Measurements from ENCODE around the gene TRIM4. TPM values are rescaled to one million over a fixed set of nuclear protein-coding genes. Genes with fewer than 3 reads are reported as not detected.
"Not testable (repeated sequence)": the region's sequence is repeated elsewhere in the genome, so short reads cannot be mapped to it uniquely, and the experiment has no call there.

Gene TRIM4
- total RNA-seq, 6 donors from 2014 or later = 31.2 to 107 (median 42.1) TPM

- Histone ChIP-seq H3K36me3 (no peaks in the 10 kb centered on the region), H3K27ac (no peak overlapping the region), H3K9me3 (peaks cover 0 to 7% (median 2%) of the 10 kb centered on the region in 4 donors), H3K4me3 (no peak overlapping the region), H3K4me1 (no peaks in the 10 kb centered on the region), H3K27me3 (no peaks in the 10 kb centered on the region)
- ATAC-seq (ENCODE audit: low FRiP score in 2 of 2) = no peak
- 80 to 93% methylated on average over 2 of the region's 2 CpGs for WGBS, 2 donors
- DNase-seq = no peak
- TF ChIP-seq POLR2A (IDR thresholded peaks at IDR 0.05) = no peak
- no peak for TF ChIP-seq EP300 (IDR thresholded peaks at IDR 0.05)
- no peak for TF ChIP-seq POLR2AphosphoS5 (IDR thresholded peaks at IDR 0.05)
- no peak for TF ChIP-seq CTCF (IDR thresholded peaks at IDR 0.05)
Measured at GRCh38 chr7:99938296-99938695, 19.0 kb upstream of the TRIM4 start.

- WGBS, 2 donors = 45 to 53% methylated on average over 4 of the region's 4 CpGs
- H3K4me3 ChIP-seq; DNase-seq; ATAC-seq (ENCODE audit: low FRiP score in 2 of 2); H3K27ac ChIP-seq; H3K36me3 ChIP-seq; H3K4me1 ChIP-seq; H3K9me3 ChIP-seq; H3K27me3 ChIP-seq: not testable (repeated sequence)
Measured at GRCh38 chr7:99935009-99935408, 15.7 kb upstream of the TRIM4 start.

- Histone ChIP-seq H3K27me3 (no peaks in the 10 kb centered on the region), H3K27ac (peak overlapping the region in 1 of 4 donors; percentile 60), H3K4me1 (peaks cover 5 to 16% (median 12%) of the 10 kb centered on the region in 4 donors), H3K36me3 (no peaks in the 10 kb centered on the region), H3K4me3 (no peak overlapping the region), H3K9me3 (no peaks in the 10 kb centered on the region)
- DNase-seq = no peak
- TF ChIP-seq POLR2A (IDR thresholded peaks at IDR 0.05) = no peak
- no peak for TF ChIP-seq EP300 (IDR thresholded peaks at IDR 0.05)
- no peak for TF ChIP-seq POLR2AphosphoS5 (IDR thresholded peaks at IDR 0.05)
- no peak for TF ChIP-seq CTCF (IDR thresholded peaks at IDR 0.05)
- WGBS, 2 donors = 87 to 88% methylated on average over 3 of the region's 3 CpGs
- ATAC-seq (ENCODE audit: low FRiP score in 2 of 2) = no peak
Measured at GRCh38 chr7:99930376-99930775, 11.0 kb upstream of the TRIM4 start.

- Histone ChIP-seq H3K9me3 (no peaks in the 10 kb centered on the region), H3K4me3 (peak overlapping the region in 3 of 4 donors; percentile 27 to 42 (median 29)), H3K27me3 (no peaks in the 10 kb centered on the region), H3K27ac (peak overlapping the region in 3 of 4 donors; percentile 8 to 60 (median 54)), H3K4me1 (peaks cover 5 to 16% (median 12%) of the 10 kb centered on the region in 4 donors), H3K36me3 (no peaks in the 10 kb centered on the region)
- DNase-seq (no peak), ATAC-seq (ENCODE audit: low FRiP score in 2 of 2) (no peak)
- 19 to 21% methylated on average over 2 of the region's 2 CpGs for WGBS, 2 donors
- TF ChIP-seq POLR2A (IDR thresholded peaks at IDR 0.05) (no peak), CTCF (IDR thresholded peaks at IDR 0.05) (no peak), EP300 (IDR thresholded peaks at IDR 0.05) (no peak), POLR2AphosphoS5 (IDR thresholded peaks at IDR 0.05) (no peak)
Measured at GRCh38 chr7:99929730-99930053, 10.4 kb upstream of the TRIM4 start.

GRCh38 chr7:99928994-99929729, 9.8 kb upstream of the TRIM4 start, which contains the start of gene GJC3:
Gene GJC3, minus strand, starts transcription at chr7:99929620. Its CDS starts 0 bp downstream, at chr7:99929620.
- 22 to 23% methylated on average over 10 to 20 of the region's 22 CpGs for WGBS, 2 donors
- peak; percentile 26 to 49 (median 39) for TF ChIP-seq CTCF (IDR thresholded peaks at IDR 0.05)
- no peak for TF ChIP-seq EP300 (IDR thresholded peaks at IDR 0.05)
- TF ChIP-seq POLR2A (IDR thresholded peaks at IDR 0.05) = no peak
- TF ChIP-seq POLR2AphosphoS5 (IDR thresholded peaks at IDR 0.05) = no peak
- no peaks in the 10 kb centered on the region for H3K27me3 ChIP-seq
- peak within 1 kb of the TSS in 3 of 4 donors; percentile 27 to 42 (median 29) for H3K4me3 ChIP-seq
- H3K36me3 ChIP-seq = no peaks in the 10 kb centered on the region
- peaks cover 5 to 16% (median 12%) of the 10 kb centered on the region in 4 donors for H3K4me1 ChIP-seq
- DNase-seq (peak; percentile 64 to 85), ATAC-seq (ENCODE audit: low FRiP score in 2 of 2) (peak; percentile 88 to 90)
- H3K27ac ChIP-seq = peak within 1 kb of the TSS in 3 of 4 donors; percentile 8 to 60 (median 54)
- no peaks in the 10 kb centered on the region for H3K9me3 ChIP-seq
